ENCODE data around the gene PTPRCAP. TPM values are rescaled to one million over a fixed set of nuclear protein-coding genes. Genes with fewer than 3 reads are reported as not detected.

Gene PTPRCAP
- total and polyA plus RNA-seq, 2 experiments from 2014 or later: 3.3 to 3.5 TPM

DNA sequence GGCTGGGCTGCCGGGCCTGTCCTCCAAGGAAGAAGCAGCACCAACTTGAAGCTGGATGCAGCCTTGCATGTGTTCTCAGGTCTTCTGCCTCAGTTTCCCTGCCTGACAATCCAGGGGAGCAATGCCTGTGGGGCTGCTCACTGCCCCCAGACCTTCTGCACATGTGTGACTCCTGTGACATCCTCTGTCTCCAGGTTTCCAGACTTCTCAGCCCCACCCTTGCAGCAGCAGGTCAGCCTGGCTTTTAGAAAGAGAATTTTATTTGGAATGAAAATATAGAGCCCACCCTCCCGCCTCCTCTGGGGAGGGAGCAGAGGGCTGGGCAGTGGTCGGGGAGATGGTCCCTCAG is 301 bp upstream of the PTPRCAP start:
- Histone ChIP-seq H3K4me1 (ENCODE audit: insufficient read depth) (peaks cover 14% of the 10 kb centered on the region), H3K4me3 (no peak overlapping the region), H3K27ac (ENCODE audit: low read depth) (peak overlapping the region; percentile 80; the same call in 1 of the 2 replicates), H3K9me2 (ENCODE audit: insufficient read depth) (no peaks in the 10 kb centered on the region), H3K4me2 (no peak overlapping the region), H3K27me3 (ENCODE audit: insufficient read depth) (no peaks in the 10 kb centered on the region), H3K36me3 (ENCODE audit: insufficient read depth) (0 out of 2 replicates have a peak, but pooled peaks cover 3% of the 10 kb centered on the region), H4K20me1 (replicated peaks; ENCODE audit: insufficient read depth) (no peaks in the 10 kb centered on the region), H2AFZ (no peak overlapping the region), H3K79me2 (replicated peaks; ENCODE audit: insufficient read depth) (no peaks in the 10 kb centered on the region), H3F3A (replicated peaks; ENCODE audit: low read depth) (0 out of 2 replicates have a peak, but pooled peaks cover 16% of the 10 kb centered on the region)
- 0 out of 2 replicates have a peak overlapping the region, but pooled peaks have one; percentile 23 for H3K27ac Mint-ChIP-seq
- ATAC-seq: no peak
- peaks cover 30% of the 10 kb centered on the region for H3K36me3 Mint-ChIP-seq (ENCODE audit: low read depth)
- TF ChIP-seq ZNF114 (CRISPR knock-in tag; IDR thresholded peaks at IDR 0.05) (no peak), EZH2 (IDR thresholded peaks at IDR 0.05; ENCODE audit: low read depth, unreplicated experiment) (no peak), EZH2phosphoT487 (IDR thresholded peaks at IDR 0.05; ENCODE audit: unreplicated experiment) (no peak)
- TF ChIP-seq, protein P1, sequence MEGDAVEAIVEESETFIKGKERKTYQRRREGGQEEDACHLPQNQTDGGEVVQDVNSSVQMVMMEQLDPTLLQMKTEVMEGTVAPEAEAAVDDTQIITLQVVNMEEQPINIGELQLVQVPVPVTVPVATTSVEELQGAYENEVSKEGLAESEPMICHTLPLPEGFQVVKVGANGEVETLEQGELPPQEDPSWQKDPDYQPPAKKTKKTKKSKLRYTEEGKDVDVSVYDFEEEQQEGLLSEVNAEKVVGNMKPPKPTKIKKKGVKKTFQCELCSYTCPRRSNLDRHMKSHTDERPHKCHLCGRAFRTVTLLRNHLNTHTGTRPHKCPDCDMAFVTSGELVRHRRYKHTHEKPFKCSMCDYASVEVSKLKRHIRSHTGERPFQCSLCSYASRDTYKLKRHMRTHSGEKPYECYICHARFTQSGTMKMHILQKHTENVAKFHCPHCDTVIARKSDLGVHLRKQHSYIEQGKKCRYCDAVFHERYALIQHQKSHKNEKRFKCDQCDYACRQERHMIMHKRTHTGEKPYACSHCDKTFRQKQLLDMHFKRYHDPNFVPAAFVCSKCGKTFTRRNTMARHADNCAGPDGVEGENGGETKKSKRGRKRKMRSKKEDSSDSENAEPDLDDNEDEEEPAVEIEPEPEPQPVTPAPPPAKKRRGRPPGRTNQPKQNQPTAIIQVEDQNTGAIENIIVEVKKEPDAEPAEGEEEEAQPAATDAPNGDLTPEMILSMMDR (conservative IDR thresholded peaks at IDR 0.05; ENCODE audit: low read depth in 2 of 2): no peak
- TF ChIP-seq, protein P2, sequence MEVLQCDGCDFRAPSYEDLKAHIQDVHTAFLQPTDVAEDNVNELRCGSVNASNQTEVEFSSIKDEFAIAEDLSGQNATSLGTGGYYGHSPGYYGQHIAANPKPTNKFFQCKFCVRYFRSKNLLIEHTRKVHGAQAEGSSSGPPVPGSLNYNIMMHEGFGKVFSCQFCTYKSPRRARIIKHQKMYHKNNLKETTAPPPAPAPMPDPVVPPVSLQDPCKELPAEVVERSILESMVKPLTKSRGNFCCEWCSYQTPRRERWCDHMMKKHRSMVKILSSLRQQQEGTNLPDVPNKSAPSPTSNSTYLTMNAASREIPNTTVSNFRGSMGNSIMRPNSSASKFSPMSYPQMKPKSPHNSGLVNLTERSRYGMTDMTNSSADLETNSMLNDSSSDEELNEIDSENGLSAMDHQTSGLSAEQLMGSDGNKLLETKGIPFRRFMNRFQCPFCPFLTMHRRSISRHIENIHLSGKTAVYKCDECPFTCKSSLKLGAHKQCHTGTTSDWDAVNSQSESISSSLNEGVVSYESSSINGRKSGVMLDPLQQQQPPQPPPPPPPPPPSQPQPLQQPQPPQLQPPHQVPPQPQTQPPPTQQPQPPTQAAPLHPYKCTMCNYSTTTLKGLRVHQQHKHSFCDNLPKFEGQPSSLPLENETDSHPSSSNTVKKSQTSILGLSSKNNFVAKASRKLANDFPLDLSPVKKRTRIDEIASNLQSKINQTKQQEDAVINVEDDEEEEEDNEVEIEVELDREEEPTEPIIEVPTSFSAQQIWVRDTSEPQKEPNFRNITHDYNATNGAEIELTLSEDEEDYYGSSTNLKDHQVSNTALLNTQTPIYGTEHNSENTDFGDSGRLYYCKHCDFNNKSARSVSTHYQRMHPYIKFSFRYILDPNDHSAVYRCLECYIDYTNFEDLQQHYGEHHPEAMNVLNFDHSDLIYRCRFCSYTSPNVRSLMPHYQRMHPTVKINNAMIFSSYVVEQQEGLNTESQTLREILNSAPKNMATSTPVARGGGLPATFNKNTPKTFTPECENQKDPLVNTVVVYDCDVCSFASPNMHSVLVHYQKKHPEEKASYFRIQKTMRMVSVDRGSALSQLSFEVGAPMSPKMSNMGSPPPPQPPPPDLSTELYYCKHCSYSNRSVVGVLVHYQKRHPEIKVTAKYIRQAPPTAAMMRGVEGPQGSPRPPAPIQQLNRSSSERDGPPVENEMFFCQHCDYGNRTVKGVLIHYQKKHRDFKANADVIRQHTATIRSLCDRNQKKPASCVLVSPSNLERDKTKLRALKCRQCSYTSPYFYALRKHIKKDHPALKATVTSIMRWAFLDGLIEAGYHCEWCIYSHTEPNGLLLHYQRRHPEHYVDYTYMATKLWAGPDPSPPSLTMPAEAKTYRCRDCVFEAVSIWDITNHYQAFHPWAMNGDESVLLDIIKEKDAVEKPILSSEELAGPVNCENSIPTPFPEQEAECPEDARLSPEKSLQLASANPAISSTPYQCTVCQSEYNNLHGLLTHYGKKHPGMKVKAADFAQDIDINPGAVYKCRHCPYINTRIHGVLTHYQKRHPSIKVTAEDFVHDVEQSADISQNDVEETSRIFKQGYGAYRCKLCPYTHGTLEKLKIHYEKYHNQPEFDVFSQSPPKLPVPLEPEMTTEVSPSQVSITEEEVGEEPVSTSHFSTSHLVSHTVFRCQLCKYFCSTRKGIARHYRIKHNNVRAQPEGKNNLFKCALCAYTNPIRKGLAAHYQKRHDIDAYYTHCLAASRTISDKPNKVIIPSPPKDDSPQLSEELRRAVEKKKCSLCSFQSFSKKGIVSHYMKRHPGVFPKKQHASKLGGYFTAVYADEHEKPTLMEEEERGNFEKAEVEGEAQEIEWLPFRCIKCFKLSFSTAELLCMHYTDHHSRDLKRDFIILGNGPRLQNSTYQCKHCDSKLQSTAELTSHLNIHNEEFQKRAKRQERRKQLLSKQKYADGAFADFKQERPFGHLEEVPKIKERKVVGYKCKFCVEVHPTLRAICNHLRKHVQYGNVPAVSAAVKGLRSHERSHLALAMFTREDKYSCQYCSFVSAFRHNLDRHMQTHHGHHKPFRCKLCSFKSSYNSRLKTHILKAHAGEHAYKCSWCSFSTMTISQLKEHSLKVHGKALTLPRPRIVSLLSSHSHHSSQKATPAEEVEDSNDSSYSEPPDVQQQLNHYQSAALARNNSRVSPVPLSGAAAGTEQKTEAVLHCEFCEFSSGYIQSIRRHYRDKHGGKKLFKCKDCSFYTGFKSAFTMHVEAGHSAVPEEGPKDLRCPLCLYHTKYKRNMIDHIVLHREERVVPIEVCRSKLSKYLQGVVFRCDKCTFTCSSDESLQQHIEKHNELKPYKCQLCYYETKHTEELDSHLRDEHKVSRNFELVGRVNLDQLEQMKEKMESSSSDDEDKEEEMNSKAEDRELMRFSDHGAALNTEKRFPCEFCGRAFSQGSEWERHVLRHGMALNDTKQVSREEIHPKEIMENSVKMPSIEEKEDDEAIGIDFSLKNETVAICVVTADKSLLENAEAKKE (CRISPR knock-in tag; IDR thresholded peaks at IDR 0.05): no peak
- TF ChIP-seq, protein P3, sequence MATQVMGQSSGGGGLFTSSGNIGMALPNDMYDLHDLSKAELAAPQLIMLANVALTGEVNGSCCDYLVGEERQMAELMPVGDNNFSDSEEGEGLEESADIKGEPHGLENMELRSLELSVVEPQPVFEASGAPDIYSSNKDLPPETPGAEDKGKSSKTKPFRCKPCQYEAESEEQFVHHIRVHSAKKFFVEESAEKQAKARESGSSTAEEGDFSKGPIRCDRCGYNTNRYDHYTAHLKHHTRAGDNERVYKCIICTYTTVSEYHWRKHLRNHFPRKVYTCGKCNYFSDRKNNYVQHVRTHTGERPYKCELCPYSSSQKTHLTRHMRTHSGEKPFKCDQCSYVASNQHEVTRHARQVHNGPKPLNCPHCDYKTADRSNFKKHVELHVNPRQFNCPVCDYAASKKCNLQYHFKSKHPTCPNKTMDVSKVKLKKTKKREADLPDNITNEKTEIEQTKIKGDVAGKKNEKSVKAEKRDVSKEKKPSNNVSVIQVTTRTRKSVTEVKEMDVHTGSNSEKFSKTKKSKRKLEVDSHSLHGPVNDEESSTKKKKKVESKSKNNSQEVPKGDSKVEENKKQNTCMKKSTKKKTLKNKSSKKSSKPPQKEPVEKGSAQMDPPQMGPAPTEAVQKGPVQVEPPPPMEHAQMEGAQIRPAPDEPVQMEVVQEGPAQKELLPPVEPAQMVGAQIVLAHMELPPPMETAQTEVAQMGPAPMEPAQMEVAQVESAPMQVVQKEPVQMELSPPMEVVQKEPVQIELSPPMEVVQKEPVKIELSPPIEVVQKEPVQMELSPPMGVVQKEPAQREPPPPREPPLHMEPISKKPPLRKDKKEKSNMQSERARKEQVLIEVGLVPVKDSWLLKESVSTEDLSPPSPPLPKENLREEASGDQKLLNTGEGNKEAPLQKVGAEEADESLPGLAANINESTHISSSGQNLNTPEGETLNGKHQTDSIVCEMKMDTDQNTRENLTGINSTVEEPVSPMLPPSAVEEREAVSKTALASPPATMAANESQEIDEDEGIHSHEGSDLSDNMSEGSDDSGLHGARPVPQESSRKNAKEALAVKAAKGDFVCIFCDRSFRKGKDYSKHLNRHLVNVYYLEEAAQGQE (IDR thresholded peaks at IDR 0.05; ENCODE audit: unreplicated experiment): no peak
- no peak for DNase-seq (ENCODE audit: low spot score)
- peaks cover 11% of the 10 kb centered on the region for H3K27me3 Mint-ChIP-seq (ENCODE audit: insufficient read depth, low read depth, poor library complexity)
- H3K4me3 Mint-ChIP-seq: no peak overlapping the region; the same call in 2 of the 3 replicates
- H3K4me1 Mint-ChIP-seq: peaks cover 29% of the 10 kb centered on the region
- H3K9me3 Mint-ChIP-seq: no peaks in the 10 kb centered on the region
